Measurements from ENCODE around the gene RNF150. TPM values are rescaled to one million over a fixed set of nuclear protein-coding genes. Genes with fewer than 3 reads are reported as not detected.

Gene RNF150
- total RNA-seq, 4 donors from 2014 or later, result 0.65 to 4.8 (median 1.7) TPM

- H3K4me3 ChIP-seq (ENCODE audit: low read depth, poor library complexity, severe bottlenecking), result no peak overlapping the region
- no peak for TF ChIP-seq POLR2A (IDR thresholded peaks at IDR 0.05)
- no peak for TF ChIP-seq CTCF (IDR thresholded peaks at IDR 0.05)
- DNase-seq (ENCODE audit: low spot score in 2 of 2), result no peak
- 40 to 46% methylated on average over 5 of the region's 5 CpGs for WGBS, 2 donors
- intact Hi-C loops (cut with DNase I; ENCODE audit: low total_unique reads), result no loop called here
Measured at GRCh38 chr4:140980426-140981200, 152.7 kb downstream of the RNF150 start.

DNA sequence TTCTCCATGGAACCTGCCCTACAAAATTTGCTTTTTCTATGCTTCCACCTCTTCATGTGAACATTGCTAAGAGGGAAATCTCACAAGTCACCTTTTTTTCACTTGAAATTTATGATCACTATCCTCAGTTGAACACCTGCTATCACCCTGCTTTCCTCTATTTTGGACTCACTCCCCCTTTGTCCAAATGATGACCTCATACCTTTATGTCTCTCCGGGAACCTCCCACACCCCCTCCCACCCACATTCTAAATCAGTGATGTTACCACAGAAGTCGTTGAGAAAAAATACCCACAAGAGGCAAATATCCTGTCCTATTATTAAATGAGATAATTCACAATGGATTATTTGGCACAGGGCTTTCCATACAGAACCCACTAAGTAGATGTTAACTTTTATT, 156.5 kb downstream of the RNF150 start:
- intact Hi-C loops (cut with DNase I; ENCODE audit: low total_unique reads), result no loop called here
- no peak for DNase-seq (ENCODE audit: low spot score in 2 of 2)
- TF ChIP-seq CTCF (IDR thresholded peaks at IDR 0.05), result no peak
- TF ChIP-seq POLR2A (IDR thresholded peaks at IDR 0.05), result no peak
- H3K4me3 ChIP-seq (ENCODE audit: low read depth, poor library complexity, severe bottlenecking), result no peak overlapping the region
- 65 to 71% methylated on average over 2 of the region's 2 CpGs for WGBS, 2 donors

DNA sequence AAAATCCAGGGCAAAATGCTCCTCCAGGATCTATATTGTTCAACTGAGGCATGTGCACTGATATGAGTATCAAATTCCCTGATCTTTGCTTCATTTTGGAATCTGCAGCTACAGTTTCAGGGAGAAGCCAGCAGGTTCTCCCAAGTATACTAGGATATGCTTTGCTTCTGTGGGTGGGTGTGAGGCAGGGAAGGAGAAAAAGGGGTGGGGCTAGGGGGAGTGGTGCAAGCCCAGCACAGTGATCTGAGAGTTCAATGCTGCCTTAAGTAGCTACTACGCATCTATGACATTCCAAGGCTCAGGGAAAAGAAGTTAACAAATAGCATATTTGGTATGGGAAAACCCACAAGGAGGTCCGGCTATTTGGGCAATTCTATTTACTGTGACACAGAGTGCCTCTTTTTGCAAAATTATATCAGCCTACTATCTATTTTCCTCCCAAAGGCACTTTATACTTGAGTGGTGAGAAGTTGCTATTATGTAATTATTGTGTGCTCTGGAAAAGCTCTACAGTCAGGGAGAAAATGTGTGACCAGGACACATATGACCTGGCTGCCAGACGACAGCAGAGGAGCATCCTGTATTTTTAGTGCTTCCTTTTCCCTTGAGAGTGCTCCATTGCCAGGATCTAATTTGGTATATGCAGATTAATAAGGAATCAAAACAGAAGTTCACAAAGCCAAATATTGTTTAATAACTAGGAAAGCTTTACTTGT, 162.0 kb downstream of the RNF150 start:
- no peak overlapping the region for H3K4me3 ChIP-seq (ENCODE audit: low read depth, poor library complexity, severe bottlenecking)
- intact Hi-C loops (cut with DNase I; ENCODE audit: low total_unique reads), result no loop called here
- WGBS, 2 donors, result 44 to 47% methylated on average over 3 of the region's 3 CpGs
- no peak for DNase-seq (ENCODE audit: low spot score in 2 of 2)
- TF ChIP-seq POLR2A (IDR thresholded peaks at IDR 0.05), result no peak
- no peak for TF ChIP-seq CTCF (IDR thresholded peaks at IDR 0.05)

- DNase-seq (ENCODE audit: low spot score in 2 of 2), result no peak
- 87 to 94% methylated on average over 3 of the region's 3 CpGs for WGBS, 2 donors
- H3K4me3 ChIP-seq (ENCODE audit: low read depth, poor library complexity, severe bottlenecking), result no peak overlapping the region
- TF ChIP-seq POLR2A (IDR thresholded peaks at IDR 0.05), result no peak
- TF ChIP-seq CTCF (IDR thresholded peaks at IDR 0.05), result no peak
- intact Hi-C loops (cut with DNase I; ENCODE audit: low total_unique reads), result no loop called here
Measured at GRCh38 chr4:140969296-140969695, 164.0 kb downstream of the RNF150 start.

- no peak for TF ChIP-seq CTCF (IDR thresholded peaks at IDR 0.05)
- no peak for TF ChIP-seq POLR2A (IDR thresholded peaks at IDR 0.05)
- no peak overlapping the region for H3K4me3 ChIP-seq (ENCODE audit: low read depth, poor library complexity, severe bottlenecking)
- intact Hi-C loops (cut with DNase I; ENCODE audit: low total_unique reads), result no loop called here
- DNase-seq (ENCODE audit: low spot score in 2 of 2), result no peak
- WGBS, 2 donors, result 60 to 65% methylated on average over 3 of the region's 3 CpGs
Measured at GRCh38 chr4:140968371-140968770, 164.9 kb downstream of the RNF150 start.
